ENCODE data around the gene OMP.

Gene OMP

GRCh38 chr11:77055913-77056312 lies 46.7 kb upstream of the OMP start:
- TF ChIP-seq EGR1 (IDR thresholded peaks at IDR 0.05), result no peak
- no peak for TF ChIP-seq EP300 (IDR thresholded peaks at IDR 0.05; ENCODE audit: borderline replicate concordance)
- TF ChIP-seq, protein P1, sequence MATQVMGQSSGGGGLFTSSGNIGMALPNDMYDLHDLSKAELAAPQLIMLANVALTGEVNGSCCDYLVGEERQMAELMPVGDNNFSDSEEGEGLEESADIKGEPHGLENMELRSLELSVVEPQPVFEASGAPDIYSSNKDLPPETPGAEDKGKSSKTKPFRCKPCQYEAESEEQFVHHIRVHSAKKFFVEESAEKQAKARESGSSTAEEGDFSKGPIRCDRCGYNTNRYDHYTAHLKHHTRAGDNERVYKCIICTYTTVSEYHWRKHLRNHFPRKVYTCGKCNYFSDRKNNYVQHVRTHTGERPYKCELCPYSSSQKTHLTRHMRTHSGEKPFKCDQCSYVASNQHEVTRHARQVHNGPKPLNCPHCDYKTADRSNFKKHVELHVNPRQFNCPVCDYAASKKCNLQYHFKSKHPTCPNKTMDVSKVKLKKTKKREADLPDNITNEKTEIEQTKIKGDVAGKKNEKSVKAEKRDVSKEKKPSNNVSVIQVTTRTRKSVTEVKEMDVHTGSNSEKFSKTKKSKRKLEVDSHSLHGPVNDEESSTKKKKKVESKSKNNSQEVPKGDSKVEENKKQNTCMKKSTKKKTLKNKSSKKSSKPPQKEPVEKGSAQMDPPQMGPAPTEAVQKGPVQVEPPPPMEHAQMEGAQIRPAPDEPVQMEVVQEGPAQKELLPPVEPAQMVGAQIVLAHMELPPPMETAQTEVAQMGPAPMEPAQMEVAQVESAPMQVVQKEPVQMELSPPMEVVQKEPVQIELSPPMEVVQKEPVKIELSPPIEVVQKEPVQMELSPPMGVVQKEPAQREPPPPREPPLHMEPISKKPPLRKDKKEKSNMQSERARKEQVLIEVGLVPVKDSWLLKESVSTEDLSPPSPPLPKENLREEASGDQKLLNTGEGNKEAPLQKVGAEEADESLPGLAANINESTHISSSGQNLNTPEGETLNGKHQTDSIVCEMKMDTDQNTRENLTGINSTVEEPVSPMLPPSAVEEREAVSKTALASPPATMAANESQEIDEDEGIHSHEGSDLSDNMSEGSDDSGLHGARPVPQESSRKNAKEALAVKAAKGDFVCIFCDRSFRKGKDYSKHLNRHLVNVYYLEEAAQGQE (IDR thresholded peaks at IDR 0.05; ENCODE audit: low read depth), result no peak
- TF ChIP-seq FOXM1 (IDR thresholded peaks at IDR 0.05; ENCODE audit: borderline replicate concordance, low read depth), result no peak
- TF ChIP-seq CREB1 (IDR thresholded peaks at IDR 0.05; ENCODE audit: low read depth), result no peak
- TF ChIP-seq ZBTB7A (IDR thresholded peaks at IDR 0.05; ENCODE audit: low read depth), result no peak
- TF ChIP-seq TCF12 (IDR thresholded peaks at IDR 0.05; ENCODE audit: low read depth), result no peak
- TF ChIP-seq TEAD4 (IDR thresholded peaks at IDR 0.05), result no peak
- no peak for TF ChIP-seq CEBPB (IDR thresholded peaks at IDR 0.05)
- TF ChIP-seq MAX (IDR thresholded peaks at IDR 0.05), result no peak
- TF ChIP-seq NFIC (IDR thresholded peaks at IDR 0.05), result no peak
- no peak for TF ChIP-seq TAF1 (IDR thresholded peaks at IDR 0.05; ENCODE audit: low read depth)
- TF ChIP-seq YY1 (IDR thresholded peaks at IDR 0.05; ENCODE audit: low read depth), result no peak
- TF ChIP-seq, protein P2, sequence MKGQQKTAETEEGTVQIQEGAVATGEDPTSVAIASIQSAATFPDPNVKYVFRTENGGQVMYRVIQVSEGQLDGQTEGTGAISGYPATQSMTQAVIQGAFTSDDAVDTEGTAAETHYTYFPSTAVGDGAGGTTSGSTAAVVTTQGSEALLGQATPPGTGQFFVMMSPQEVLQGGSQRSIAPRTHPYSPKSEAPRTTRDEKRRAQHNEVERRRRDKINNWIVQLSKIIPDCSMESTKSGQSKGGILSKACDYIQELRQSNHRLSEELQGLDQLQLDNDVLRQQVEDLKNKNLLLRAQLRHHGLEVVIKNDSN (IDR thresholded peaks at IDR 0.05), result no peak

DNA sequence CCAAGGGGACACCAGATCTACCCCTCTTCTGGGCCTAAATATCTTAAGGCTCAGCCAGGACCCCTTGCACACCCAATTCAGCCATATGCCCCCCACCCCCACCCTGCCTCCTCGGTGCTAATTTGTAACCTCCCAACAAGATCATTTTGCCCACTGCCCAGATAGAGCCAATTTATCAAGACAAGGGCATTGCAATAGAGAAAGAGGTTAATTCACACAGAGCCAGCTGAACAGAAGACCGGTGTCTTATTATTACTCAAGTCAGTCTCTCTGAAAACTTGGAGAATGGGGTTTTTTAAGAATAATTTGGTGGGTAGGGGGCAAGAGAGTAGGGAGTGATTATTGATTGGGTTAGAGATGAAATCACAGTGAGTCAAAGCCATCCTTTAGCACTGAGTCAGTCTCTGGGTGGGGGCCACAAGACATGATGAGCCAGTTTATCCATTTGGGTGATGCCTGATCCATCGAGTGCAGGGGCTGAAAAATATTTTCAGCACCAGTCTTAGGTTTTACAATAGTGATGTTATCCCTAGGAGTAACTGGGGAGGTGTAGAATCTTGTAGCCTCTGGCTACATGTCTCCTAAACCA lies 45.7 kb upstream of the OMP start:
- TF ChIP-seq EGR1 (IDR thresholded peaks at IDR 0.05) (no peak), EP300 (IDR thresholded peaks at IDR 0.05; ENCODE audit: borderline replicate concordance) (no peak), ZBTB7A (IDR thresholded peaks at IDR 0.05; ENCODE audit: low read depth) (no peak), YY1 (IDR thresholded peaks at IDR 0.05; ENCODE audit: low read depth) (no peak), FOXM1 (IDR thresholded peaks at IDR 0.05; ENCODE audit: borderline replicate concordance, low read depth) (no peak), CREB1 (IDR thresholded peaks at IDR 0.05; ENCODE audit: low read depth) (no peak), NFIC (IDR thresholded peaks at IDR 0.05) (no peak), TCF12 (IDR thresholded peaks at IDR 0.05; ENCODE audit: low read depth) (no peak), RAD21 (IDR thresholded peaks at IDR 0.05; ENCODE audit: low read depth) (no peak), CEBPB (IDR thresholded peaks at IDR 0.05) (no peak), TEAD4 (IDR thresholded peaks at IDR 0.05) (no peak), MAX (IDR thresholded peaks at IDR 0.05) (no peak), TAF1 (IDR thresholded peaks at IDR 0.05; ENCODE audit: low read depth) (no peak)
- TF ChIP-seq, protein P2 (IDR thresholded peaks at IDR 0.05), result no peak
- TF ChIP-seq, protein P1 (IDR thresholded peaks at IDR 0.05; ENCODE audit: low read depth), result no peak

GRCh38 chr11:77057938-77058474 lies 44.6 kb upstream of the OMP start:
- no peak for TF ChIP-seq TEAD4 (IDR thresholded peaks at IDR 0.05)
- TF ChIP-seq CEBPB (IDR thresholded peaks at IDR 0.05), result no peak
- no peak for TF ChIP-seq EP300 (IDR thresholded peaks at IDR 0.05; ENCODE audit: borderline replicate concordance)
- TF ChIP-seq CREB1 (IDR thresholded peaks at IDR 0.05; ENCODE audit: low read depth), result no peak
- TF ChIP-seq, protein P1 (IDR thresholded peaks at IDR 0.05; ENCODE audit: low read depth), result no peak
- TF ChIP-seq NFIC (IDR thresholded peaks at IDR 0.05), result no peak
- TF ChIP-seq TAF1 (IDR thresholded peaks at IDR 0.05; ENCODE audit: low read depth), result no peak
- TF ChIP-seq FOXM1 (IDR thresholded peaks at IDR 0.05; ENCODE audit: borderline replicate concordance, low read depth), result no peak
- TF ChIP-seq MAX (IDR thresholded peaks at IDR 0.05), result no peak

DNA sequence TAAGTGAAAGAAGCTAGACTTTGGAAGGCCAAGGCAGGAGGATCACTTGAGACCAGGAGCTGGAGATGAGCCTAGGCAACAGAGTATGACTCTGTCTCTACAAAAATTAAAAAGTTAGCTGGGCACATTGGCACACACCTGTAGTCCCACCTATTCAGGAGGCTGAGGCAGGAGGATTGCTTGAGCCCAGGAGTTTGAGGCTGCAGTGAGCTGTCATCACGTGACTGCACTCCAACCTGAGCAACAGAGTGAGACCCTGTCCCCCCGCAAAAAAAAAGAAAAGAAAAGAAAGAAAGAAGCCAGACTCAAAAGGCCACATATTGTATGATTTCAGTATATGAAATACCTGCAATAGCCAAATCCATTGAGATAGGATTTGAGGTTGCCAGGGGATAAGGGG lies 43.7 kb upstream of the OMP start:
- TF ChIP-seq TCF12 (IDR thresholded peaks at IDR 0.05; ENCODE audit: low read depth) (no peak), RAD21 (IDR thresholded peaks at IDR 0.05; ENCODE audit: low read depth) (no peak), EP300 (IDR thresholded peaks at IDR 0.05; ENCODE audit: borderline replicate concordance) (no peak), TAF1 (IDR thresholded peaks at IDR 0.05; ENCODE audit: low read depth) (no peak), CEBPB (IDR thresholded peaks at IDR 0.05) (no peak)
- TF ChIP-seq, protein P2 (IDR thresholded peaks at IDR 0.05), result no peak

All from Ishikawa (cell line).